GM23248 (cell line): ENCODE results near the gene C3orf33.

Experiments
- EZH2 ChIP-seq: fragments of 200-600 bp; sonication (generic); IDR thresholded peaks from 2 replicates; pipeline ENCODE4 v1.6.1; 2018; ENCODE audit warnings: antibody characterized with exemption, mild to moderate bottlenecking; ENCODE audit not compliant: insufficient read depth, poor library complexity, severe bottlenecking
- EZH2phosphoT487 ChIP-seq: fragments of 200-600 bp; sonication (generic); IDR thresholded peaks from 2 replicates; pipeline ENCODE4 v1.6.1; 2018; ENCODE audit warnings: antibody characterized with exemption, moderate library complexity, mild to moderate bottlenecking, low read depth; ENCODE audit not compliant: insufficient read depth

DNA sequence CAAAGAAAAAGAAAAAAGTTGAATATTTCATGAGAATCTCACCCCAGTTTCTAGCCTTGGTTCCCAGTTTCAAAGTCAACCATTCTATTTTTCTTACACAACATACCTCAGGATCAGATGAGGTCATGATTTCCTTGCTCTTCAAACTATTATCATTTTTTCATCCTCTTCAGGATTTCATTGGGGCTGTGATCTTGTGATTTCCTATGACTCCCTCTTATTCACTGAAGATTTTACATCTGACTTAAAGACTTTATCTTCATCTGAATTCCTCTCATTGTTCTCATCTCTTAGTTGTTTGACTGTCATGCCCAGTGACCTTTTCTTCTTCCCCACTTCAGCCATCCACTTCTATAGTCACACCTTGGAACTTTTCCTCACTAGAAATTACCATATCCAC lies 3.1 kb upstream of the C3orf33 start:
- TF ChIP-seq EZH2 = no peak
- no peak for TF ChIP-seq EZH2phosphoT487
